GM18870 (cell line): ENCODE measurements around the gene SPTBN1.

Experiments used
- ATAC-seq: cut with Tn5 transposase; IDR thresholded peaks from one replicate; pipeline ENCODE4 v1.9.1; 2021; ENCODE audit warnings: moderate library complexity; ENCODE audit not compliant: unreplicated experiment

Gene SPTBN1

DNA sequence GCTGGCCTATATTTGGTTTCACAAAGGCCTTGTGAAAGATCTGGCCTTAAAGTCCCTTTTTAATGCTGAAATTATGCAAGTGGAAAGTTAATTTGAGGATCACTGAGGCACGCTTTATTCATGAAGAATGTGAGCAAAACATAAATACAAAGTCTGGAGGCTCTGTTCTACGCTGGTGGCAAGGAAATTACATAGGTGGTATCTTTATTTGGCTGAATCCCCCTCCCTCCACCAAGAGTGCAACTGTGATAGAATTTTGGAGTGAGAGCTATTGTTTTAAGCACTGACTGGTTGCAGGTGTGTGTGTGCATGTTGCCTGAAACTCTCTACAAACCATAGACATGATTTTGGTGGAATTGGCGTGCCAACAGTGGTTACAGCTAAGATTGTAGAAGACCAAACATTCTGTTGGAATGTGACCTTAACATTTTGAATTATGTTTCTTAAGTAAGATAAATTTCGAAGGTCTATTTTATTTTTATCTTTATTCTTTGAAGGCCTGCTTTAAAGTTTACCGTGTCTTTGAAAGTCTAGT lies 114.3 kb downstream of the SPTBN1 start:
- ATAC-seq, result no peak

DNA sequence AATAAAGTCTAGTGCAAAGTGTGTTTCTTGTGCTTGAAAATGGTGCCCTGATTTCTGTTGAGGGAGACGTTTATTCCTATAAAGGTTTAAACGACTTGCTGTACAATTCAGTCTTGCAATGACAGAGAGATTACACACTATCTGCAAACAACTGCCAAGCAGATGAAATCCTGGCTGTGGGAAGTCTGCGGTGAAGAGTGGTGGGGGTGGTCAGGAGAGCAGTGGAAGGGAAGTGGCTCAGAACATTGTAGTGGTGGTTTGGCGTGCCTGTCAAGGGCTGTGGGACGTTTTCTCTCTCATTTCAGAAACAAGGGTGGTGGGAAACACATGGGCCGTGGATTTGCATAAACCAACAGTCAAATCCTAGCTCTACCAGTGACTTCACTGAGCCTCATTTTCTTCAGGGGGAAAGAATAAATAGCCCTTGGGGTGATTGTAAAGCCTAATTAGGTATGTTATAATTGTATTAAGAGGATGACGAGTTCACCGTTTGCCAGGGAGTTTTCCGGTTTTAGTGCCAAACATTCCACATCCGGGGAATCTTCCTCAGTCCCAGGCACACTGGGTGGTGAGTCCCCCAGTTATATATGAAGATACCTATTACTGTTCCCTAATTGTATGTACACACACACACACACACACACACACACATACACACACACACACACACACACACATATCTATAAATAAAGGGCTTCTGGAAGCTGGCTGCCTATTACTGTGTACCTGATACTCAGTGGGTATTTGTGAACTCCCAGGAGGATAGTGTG lies 115.0 kb downstream of the SPTBN1 start:
- ATAC-seq, result peak; percentile 58

DNA sequence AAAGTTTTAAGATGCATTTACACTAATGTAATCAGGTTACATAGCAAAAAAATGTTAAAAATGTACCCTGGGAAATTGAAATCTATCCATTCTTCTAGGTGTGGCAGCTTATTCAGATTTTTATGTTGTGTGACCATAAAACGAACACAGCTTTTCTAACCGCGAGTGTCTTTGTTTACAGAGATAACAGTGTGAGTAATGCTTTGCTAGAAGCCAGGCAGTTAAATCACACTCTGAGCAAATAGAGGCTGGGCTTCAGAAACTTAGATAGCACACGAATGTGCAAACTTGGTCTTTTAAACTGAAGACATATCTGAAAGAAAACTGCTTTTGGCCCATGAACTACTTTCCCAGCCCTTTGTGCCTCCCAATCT lies 116.1 kb downstream of the SPTBN1 start:
- no peak for ATAC-seq

DNA sequence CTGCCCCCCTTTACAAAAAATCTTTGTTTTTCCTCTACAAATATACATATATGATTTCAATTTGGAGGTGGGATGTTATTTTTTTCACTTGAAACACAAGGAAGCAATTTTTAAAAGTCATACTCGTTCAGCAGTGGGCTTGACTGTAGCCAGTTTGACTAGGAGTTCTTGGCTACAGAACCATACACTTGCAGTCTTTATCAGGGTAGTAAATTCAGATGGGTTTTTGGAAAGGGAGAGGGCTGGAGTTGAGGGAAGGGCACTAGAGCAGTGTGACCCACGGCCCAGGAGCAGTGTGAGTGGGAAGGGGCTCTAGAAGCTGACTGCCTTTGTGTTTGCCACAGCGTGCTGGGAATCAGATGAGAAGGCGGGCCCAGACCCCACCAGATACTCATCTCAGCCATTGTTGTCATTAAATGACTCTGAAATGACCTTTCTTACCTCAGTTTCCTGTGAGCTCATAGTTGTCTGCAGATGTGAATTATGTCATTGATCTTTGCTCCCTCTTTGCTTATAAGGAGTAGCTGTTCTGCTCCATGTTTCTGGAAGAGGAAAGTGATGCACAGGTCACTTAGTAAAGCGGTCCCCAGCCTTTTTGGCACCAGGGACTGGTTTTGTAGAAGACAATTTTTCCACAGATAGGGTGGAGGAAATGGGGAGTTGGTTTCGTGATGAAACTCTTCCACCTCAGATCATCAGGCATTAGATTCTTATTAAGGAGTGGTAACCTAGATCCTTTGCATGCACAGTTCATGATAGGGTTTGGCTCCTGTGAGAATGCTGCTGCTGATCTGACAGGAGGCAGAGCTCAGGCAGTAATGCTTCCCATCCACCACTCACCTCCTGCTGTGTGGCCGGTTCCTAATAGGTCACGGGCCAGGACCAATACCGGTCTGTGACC lies 116.8 kb downstream of the SPTBN1 start:
- no peak for ATAC-seq

DNA sequence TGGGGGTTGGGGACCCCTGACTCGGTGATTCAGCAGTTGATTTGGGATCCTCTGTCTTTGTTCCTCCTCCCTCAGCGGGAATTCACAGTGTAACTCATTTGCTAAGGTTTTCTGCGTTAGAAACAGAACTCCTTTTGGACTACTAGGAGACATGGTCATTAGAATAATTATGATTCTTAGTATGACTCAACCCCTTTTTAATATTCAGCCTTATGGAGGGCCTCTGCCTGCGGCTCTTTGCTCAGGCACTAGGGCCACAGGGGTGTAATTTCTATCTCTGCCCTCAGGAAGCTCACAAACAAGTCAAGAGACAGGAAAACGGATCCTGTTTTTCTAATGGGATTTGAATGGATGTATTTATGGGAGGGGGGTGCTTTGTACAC lies 117.4 kb downstream of the SPTBN1 start:
- no peak for ATAC-seq

DNA sequence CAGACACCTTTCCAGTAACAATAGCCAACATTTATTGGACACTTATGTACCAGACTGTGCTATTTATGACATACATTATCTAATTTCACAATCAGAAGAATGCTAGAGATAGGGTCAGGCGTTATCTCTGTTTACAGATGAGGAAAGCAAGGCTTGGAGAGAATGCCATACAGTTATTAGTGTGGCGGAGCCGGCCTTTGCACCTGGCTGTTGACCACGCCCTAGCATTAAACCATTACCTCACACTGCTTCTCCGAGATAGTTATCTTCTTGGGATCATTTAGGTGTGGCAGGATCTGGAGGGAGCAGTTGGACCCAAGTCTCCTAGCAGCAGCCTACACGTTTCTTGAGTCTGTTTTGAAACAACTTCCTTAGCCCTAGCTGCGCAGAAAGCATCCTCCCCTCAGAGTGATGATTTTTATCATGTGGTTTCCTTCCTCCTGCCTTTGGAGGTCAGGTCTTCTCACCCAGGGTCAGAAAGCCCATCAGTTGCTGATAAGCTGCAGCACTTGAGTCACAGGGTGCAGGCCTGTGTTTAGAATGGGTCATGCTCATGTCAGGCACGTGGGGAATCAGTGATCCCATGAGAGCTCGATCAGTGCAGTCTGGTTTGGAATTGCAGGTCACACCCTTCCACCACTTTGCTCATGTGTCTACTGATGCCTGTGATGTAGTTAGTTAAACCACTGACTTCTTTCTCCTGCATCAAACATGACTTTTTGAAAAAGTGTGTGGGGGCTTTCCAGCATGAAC lies 118.2 kb downstream of the SPTBN1 start:
- ATAC-seq, result peak; percentile 33

DNA sequence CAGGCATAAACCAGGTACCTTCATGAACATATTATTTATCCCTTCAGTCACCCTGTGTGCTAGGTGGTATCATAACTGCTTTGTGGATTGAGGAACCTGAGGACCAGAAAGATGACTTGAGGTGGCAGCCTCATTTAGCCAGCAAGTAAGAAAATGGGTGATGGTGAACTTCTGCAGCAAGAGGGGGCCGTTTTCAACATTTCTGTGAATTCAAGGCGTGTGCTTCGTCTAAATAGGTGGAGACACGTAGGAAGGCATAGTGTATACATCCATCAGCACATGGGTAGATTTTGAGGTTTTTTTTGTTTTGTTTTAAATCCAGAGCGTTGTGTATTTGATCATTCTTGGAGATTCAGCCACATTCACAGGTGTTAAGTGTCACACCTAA lies 118.7 kb downstream of the SPTBN1 start:
- no peak for ATAC-seq

DNA sequence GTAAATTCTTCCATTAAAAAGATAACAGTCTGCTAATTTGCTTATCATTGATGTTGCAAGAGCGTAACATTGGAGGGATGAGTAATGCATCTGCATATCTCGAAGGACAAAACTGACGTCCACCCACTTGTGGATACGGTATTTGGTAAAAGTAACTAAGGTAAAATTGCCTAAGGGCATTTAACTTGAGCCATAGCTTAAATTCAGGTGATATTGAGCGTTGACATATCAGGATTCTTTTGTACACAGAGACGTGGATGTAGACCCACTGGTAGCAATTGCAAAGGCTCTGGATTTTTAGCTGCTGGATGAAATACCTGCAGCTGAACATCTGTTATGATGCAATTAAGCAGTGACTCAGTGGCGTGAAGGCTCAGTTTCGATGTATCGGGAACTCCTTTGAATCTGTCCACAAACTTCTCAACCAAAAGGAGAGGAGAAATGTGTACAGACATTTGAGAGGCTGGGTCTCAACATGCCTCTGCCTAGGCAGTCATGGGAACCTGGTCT lies 119.3 kb downstream of the SPTBN1 start:
- no peak for ATAC-seq

DNA sequence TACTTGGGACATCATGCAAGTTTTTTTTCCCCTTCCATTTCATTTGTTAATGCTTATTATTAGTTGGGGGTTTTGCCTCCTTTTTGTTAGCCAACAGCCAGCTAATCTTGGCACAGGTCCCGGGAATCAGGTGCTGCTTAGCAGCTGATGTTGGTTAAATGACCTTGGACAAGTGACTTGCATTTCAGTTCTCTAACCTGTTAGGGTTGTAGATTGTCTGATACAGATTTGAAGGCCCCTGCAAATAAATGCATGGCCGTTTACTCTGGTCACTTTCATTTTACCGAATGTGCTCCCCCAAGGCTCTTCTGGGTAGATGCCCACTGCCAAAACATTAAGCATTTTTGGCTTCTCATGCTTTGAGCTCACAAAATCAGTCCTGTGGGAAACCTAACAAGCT lies 120.9 kb downstream of the SPTBN1 start:
- ATAC-seq, result no peak

DNA sequence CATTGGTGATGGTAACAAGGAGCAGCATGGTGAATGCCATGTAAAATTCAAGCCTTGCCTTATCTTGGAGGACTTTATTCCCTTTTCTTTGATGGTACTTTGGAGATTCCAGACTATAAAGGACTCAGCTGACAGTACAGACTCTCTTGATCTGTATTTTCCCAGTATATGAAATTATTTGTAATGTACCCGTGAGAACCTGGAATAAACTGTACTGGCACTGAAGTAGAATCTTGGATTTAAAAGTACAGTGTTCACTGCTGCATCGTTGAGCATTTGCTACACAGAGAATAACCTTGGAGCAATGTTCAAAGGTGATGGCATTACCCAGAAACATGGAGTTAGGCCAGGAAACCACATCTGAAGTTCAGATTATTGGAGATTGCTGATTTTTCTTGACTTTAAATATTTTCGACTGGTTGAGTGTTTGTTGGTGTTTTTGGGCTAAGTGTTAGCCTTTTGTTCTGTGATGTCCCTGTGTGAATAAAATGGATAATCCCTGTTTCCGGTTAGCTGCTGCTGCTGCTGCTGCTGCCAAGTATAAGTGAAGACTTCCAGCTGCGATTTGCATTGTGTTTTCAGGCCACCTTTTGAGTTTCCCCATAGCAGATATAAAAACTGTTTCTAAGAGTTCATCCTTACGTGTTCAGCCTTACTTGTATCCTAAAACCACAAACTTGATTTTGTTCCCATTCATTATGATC lies 122.0 kb downstream of the SPTBN1 start:
- ATAC-seq, result no peak

DNA sequence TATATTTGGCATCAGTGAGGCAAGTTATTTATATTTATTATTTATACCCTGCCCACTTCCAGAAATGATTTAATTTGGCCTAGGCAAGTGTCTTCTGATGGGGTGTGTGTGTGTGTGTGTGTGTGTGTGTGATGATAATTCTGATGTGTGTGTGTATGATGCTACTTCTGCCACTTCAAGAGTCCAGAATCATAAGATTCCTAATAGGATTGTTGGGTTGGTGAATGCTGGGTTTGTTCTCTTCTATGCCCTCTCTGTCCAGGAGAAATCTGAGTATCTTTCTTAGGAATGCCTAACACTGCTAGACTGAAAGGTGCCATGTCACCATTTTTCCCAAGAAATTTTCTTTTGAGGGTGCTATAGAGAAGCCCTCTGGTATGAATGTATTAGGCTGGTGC lies 122.5 kb downstream of the SPTBN1 start:
- no peak for ATAC-seq

DNA sequence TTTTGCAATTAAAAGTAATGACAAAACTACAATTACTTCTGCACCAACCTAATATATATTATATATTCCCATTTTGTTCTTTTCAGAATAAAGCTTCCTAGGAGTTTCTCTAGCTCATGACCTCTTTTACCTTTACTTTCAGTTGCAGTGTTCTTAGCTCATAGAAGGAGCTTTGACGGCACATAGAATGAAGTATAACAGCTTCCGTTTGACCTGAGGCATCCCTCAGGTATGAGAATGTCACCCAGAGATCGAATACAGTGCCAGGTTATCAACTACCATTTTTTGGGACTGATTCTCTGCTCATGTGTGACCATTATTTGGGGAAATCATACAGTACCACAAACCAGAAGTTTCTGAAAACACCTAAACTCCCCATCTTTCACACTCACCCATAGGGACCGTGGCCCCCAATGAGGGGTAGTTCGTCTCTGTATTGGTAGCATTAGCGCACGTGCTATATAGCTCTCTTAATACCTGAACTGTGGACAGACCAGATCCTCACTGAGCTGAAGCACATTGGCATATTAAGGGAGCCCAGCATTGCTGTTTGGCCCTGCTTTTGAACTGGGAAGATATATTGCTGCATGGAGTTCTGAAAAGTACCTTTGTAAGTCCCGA lies 123.0 kb downstream of the SPTBN1 start:
- ATAC-seq, result no peak

DNA sequence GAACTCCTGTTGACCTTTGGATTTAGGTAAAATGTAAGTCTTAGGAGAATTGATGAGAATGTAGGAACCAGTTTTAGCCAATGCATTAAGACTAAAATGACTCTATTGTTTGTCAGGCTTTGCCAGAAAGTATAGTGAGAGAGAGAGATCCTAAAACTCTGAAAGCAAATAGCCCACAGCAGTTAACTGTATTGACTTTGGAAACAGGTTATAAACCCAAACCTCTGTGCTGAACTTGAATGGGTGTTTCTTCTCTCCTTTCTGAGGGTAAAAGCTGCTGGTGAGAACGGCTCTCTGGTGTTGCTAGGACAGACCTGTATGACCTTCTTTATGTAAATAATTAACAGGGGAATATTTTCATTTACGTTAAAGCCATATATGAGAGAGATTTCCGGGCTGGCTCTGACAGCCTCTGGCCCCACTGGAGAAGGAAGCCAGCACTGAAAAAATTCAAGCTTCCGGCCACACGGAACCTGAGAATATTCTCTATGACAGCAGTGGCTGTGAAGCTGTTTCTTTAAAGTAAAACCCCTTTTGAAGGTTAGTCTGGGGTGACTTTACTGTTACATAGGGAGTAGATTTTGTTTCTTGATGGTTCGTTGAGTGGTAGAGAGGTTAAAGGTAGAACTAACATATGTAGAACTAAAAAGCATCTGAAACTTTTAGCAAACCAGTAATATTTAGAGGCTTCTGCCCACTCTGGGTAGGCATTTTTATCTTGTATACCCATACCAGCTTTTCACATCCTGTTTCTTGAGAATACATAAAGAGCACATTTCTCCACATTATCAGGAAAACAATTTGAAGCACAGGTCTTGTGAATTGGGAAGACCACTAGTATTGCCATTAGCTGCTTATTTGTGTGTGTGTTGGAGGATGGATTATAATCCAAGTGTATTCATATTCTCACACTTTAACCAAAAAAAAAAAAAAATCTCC lies 123.8 kb downstream of the SPTBN1 start:
- ATAC-seq, result peak; percentile 86

DNA sequence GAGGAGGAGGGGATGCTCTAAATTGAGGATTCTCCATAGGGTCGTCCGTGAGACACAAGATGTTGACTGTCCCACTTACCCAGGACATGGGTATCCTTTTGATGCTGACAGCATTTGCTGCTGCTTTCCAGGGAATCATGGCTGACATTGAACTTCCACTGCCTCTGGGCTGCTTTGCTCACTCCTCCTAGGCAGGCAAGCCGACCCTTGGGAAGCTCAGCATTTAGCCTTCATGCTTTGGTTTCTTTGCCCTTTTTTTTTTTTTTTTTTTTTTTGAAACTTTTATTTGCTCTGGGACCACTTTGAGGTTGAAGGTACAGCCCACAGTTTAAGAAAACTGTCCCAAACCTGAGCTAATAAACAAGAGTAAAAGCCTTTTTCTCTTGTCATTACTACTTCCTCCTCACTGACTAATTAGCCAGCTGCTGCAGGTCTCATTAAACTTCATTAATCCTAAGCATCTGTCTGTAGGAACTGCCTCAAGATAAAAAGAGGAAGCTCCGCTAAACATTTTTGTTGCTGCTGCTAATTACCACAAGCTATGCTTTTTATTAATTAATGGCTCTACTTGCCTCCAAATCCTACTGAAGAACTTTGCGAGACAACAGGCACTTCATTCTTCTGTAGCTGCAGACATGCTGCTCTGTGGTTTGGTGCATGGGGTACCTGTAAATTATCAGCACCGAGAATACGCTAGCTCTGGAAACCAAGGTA lies 125.4 kb downstream of the SPTBN1 start:
- no peak for ATAC-seq

DNA sequence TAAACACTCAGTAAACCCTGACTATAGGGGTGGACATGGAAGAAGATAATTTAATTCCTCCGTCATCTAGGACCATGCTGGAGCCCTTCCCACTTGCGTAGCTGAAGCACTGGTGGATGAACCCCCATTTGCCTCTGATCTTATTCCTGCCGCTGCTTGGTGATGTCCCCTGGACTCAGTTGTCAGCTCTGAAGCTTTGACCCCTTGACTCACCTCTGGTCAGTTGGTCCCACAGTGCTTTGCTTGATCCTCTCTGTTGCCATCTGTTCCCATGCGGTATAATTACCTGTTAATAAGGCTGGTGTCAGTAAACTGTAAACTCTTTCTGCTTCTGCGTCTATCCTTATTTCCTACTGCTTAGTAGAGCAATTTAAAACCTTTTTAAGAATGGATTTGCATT lies 126.9 kb downstream of the SPTBN1 start:
- no peak for ATAC-seq

DNA sequence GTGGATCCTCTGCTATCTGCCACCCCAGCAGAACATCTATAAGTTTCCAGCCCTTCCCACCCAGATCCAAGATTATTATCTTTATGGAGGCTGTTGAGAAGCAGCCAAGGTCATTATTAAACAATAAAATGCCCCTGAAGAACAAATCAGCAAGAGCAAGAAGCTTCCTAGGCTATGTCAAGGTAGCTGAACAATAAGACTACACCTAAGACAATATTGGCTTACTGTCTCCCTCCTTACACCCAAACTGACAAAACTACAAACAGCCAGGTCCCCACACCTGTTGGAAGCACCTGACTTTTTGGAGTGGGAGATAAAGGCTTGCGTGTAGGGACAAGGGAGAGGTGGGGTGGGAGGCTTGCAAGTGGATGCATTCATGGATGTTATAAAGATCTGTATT lies 128.5 kb downstream of the SPTBN1 start:
- ATAC-seq, result no peak

DNA sequence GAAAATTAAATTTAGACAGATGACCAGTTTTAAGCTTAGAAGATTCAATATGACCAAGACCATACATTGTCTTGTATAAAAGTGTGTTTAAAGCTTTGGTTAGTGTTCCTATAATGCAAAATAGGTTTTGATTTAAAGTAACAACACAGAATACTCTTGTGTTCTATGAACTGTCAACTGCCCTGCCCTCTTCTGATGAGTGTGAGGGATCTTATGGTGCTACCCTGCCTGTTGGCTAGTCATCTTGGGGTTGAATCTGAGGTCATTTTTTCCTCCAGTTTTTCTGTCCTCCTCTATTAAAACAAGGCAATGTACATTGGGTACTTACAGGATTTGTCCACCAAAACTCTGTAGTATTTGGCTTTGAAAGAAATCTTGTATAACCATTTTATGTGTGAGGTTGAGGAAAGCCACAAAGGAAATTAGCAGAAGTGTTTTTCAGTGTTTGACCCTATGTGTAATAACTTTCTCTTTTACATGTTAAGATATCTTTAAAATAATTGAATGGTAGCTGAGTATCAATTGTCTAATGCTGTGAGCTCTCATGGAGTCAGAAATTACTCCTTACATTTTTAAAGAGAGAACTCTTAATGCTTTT lies 129.1 kb downstream of the SPTBN1 start:
- ATAC-seq, result no peak

DNA sequence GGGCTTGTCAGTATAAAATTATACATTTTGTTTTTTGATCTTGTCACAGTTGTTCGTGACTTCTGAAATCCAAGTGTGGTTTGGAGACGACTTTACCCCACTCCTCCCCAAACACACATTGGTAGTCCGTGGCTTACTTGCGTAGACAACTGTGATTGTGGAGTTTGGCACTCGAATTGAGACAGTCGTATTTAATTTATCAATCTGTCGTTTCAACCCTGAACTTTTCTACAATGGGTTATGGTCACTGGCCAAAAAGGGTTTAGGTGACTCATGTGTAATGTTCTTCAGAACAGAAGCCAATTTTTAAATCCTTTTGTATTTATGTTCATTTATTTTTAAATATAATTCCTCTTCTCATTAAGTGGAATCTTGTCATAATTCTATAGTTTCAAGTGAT lies 129.9 kb downstream of the SPTBN1 start:
- ATAC-seq, result no peak
